ENCODE results near the gene PTGDR.

- TF ChIP-seq BACH2 (CRISPR knock-in tag; IDR thresholded peaks at IDR 0.05; ENCODE audit: borderline replicate concordance) (no peak), ZFP3 (CRISPR knock-in tag; IDR thresholded peaks at IDR 0.05) (no peak), PATZ1 (CRISPR knock-in tag; IDR thresholded peaks at IDR 0.05; ENCODE audit: borderline replicate concordance) (no peak), SNAI2 (CRISPR knock-in tag; IDR thresholded peaks at IDR 0.05) (no peak)
These were observed 47.8 kb downstream of the PTGDR start for GRCh38 chr14:52315355-52315718.
